AG09319 (cell line): Measurements from ENCODE around the gene CHRNG.

Experiments used
- DNase-seq: peaks from one replicate; pipeline ENCODE4 v3.0.0-alpha.2; 2010; ENCODE audit warnings: low read depth; ENCODE audit errors: extremely low read depth
- TF ChIP-seq, protein P1 (sequence below): IDR thresholded peaks from 2 replicates; pipeline ENCODE4 v1.5.1; 2011; ENCODE audit warnings: low read depth, mild to moderate bottlenecking, inconsistent platforms, low read length, moderate library complexity

The CHRNG gene

DNA sequence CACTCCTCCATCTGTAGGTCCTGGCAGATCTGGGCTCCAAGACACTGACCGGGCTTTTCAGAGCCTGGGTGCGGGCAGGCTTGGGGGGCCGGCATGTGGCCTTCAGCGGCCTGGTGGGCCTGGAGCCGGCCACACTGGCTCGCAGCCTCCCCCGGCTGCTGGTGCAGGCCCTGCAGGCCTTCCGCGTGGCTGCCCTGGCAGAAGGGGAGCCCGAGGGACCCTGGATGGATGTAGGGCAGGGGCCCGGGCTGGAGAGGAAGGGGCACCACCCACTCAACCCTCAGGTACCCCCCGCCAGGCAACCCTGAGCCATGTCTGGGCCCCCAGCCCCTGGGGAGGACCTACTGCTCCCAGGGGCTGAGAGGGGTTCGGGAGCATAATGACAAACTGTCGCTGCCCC is 14.3 kb upstream of the CHRNG start:
- TF ChIP-seq, protein P1, sequence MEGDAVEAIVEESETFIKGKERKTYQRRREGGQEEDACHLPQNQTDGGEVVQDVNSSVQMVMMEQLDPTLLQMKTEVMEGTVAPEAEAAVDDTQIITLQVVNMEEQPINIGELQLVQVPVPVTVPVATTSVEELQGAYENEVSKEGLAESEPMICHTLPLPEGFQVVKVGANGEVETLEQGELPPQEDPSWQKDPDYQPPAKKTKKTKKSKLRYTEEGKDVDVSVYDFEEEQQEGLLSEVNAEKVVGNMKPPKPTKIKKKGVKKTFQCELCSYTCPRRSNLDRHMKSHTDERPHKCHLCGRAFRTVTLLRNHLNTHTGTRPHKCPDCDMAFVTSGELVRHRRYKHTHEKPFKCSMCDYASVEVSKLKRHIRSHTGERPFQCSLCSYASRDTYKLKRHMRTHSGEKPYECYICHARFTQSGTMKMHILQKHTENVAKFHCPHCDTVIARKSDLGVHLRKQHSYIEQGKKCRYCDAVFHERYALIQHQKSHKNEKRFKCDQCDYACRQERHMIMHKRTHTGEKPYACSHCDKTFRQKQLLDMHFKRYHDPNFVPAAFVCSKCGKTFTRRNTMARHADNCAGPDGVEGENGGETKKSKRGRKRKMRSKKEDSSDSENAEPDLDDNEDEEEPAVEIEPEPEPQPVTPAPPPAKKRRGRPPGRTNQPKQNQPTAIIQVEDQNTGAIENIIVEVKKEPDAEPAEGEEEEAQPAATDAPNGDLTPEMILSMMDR = no peak
- DNase-seq = no peak

- TF ChIP-seq, protein P1 = no peak
- no peak for DNase-seq
Observed at GRCh38 chr2:232525791-232526371, 13.6 kb upstream of the CHRNG start, which contains the start of gene CHRND. Gene CHRND, plus strand, starts transcription at chr2:232526160. Its CDS starts 56 bp downstream, at chr2:232526216.

- no peak for DNase-seq
- TF ChIP-seq, protein P1 = no peak
Observed at GRCh38 chr2:232526372-232526941, 13.0 kb upstream of the CHRNG start.

DNA sequence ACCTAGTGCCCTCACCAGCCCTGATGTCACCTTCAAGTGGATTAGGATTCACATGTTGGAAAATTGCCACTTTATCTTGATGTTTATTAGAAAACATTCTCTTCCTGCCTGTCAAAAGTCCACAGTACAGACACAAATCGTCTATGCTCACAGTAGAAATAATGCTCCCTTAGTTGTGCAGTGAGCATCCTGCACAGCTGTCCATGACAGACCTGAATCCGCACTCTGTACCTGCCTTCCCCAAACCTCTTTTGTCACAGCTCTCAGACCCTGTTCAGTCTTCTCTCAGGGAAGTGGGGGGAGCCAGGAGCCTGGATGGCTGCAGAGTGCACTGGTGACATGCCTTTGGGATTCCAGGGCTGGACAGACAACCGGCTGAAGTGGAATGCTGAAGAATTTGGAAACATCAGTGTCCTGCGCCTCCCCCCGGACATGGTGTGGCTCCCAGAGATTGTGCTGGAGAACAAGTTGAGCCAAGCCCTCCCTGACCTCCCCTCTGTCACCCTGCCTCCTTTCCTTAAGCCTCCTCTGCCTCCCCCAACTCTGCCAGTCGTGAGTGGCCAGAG is 11.5 kb upstream of the CHRNG start:
- DNase-seq = no peak
- TF ChIP-seq, protein P1 = no peak

- DNase-seq = no peak
- TF ChIP-seq, protein P1 = no peak
Observed at GRCh38 chr2:232528746-232529460, 10.6 kb upstream of the CHRNG start.

DNA sequence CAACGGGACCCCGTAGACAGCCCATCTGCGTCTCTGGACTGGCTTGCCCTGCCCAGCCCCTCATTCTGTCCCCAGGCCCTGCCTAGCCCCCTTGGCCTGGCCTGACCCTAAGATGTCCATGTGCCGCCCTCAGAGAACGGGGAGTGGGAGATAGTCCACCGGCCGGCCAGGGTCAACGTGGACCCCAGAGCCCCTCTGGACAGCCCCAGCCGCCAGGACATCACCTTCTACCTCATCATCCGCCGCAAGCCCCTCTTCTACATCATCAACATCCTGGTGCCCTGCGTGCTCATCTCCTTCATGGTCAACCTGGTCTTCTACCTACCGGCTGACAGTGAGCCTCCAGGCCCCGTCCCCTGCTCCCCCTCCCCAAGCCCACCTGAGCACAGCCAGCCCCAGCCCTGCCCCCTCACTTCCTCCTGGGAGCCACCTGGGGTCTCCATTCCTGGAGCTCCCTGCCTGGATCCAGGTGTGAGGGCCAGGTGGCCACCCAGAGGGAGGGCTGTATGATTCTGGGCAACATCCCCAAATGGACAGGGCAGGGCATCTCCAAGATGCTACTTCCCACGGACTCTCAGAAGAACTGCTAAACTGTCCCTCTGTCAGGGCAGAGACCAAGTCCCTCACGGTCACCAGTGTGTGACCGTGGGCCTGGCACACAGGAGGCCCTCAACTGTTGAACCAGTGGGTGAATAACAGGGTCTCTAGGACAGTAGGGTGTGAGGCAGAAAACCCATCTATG is 9.5 kb upstream of the CHRNG start:
- TF ChIP-seq, protein P1 = no peak
- DNase-seq = no peak
